OCI-LY7 (cell line): ENCODE results near the gene TAF4. TPM values are rescaled to one million over a fixed set of nuclear protein-coding genes. Genes with fewer than 3 reads are reported as not detected.

Experiments used
- BruUV-seq: library from RNA; stranded (reverse); fragments of 400-500 nt; replicated peaks from 2 replicates; lab custom pipeline; 2021; lab: Mats Ljungman, UMichigan
- CTCF ChIA-PET: fragments of 300-600 bp; sonication (Branson Sonifier 250); formaldehyde crosslinking; loops from one replicate; lab custom pipeline; 2022; ENCODE audit warnings: antibody characterized with exemption; ENCODE audit not compliant: unreplicated experiment; lab: Charles Lee
- POLR2A ChIA-PET: fragments of 300-600 bp; sonication (Branson Sonifier 250); formaldehyde crosslinking; loops from one replicate; lab custom pipeline; 2022; ENCODE audit warnings: antibody characterized with exemption; lab: Charles Lee
- DNase-seq: peaks from one replicate; pipeline ENCODE4 v3.0.0-alpha.2; 2015; ENCODE audit warnings: low spot score
- H2AFZ ChIP-seq: fragments of 200-600 bp; sonication (generic), shearing (Covaris generic); 2 replicates; pipeline ENCODE4 v1.6.1; 2014; ENCODE audit warnings: mild to moderate bottlenecking, antibody characterized with exemption, low read length, moderate library complexity
- H3K27ac ChIP-seq: fragments of 200-600 bp; sonication (generic); 2 replicates; pipeline ENCODE4 v1.5.1; 2014; ENCODE audit warnings: mixed run types, low read depth, mild to moderate bottlenecking, moderate library complexity, low read length, inconsistent platforms; ENCODE audit not compliant: poor library complexity, severe bottlenecking
- H3K36me3 ChIP-seq: fragments of 200-600 bp; sonication (generic); 2 replicates; pipeline ENCODE4 v1.6.1; 2014; ENCODE audit warnings: mild to moderate bottlenecking, antibody characterized with exemption, low read length, moderate library complexity, mixed read lengths; ENCODE audit not compliant: insufficient read depth
- H3K4me1 ChIP-seq: fragments of 200-600 bp; sonication (generic); 2 replicates; pipeline ENCODE4 v1.5.1; 2014; ENCODE audit warnings: mild to moderate bottlenecking, low read length; ENCODE audit not compliant: insufficient read depth, poor library complexity, severe bottlenecking
- H3K4me2 ChIP-seq: fragments of 200-600 bp; sonication (generic); 2 replicates; pipeline ENCODE4 v1.6.1; 2014; ENCODE audit warnings: mild to moderate bottlenecking, low read length
- H3K4me3 ChIP-seq: fragments of 200-600 bp; sonication (generic); 2 replicates; pipeline ENCODE4 v1.5.1; 2014; ENCODE audit warnings: mild to moderate bottlenecking, low read depth, low read length; ENCODE audit not compliant: poor library complexity, severe bottlenecking
- H3K79me2 ChIP-seq: fragments of 200-600 bp; sonication (generic); 2 replicates; pipeline ENCODE4 v1.6.1; 2016; ENCODE audit warnings: low read depth, mild to moderate bottlenecking, low read length, moderate library complexity, mixed read lengths; ENCODE audit not compliant: insufficient read depth
- H3K9me2 ChIP-seq: fragments of 200-600 bp; sonication (generic); 2 replicates; pipeline ENCODE4 v1.6.1; 2016; ENCODE audit warnings: mild to moderate bottlenecking, low read length, mixed read lengths; ENCODE audit not compliant: insufficient read depth
- H3K9me3 ChIP-seq: fragments of 200-600 bp; sonication (generic); 2 replicates; pipeline ENCODE4 v1.6.1; 2014; ENCODE audit warnings: mild to moderate bottlenecking, mixed run types, low read length, mixed read lengths
- H4K20me1 ChIP-seq: fragments of 200-600 bp; sonication (generic); 2 replicates; pipeline ENCODE4 v1.6.1; 2014; ENCODE audit warnings: mild to moderate bottlenecking, antibody characterized with exemption, low read length, moderate library complexity, mixed read lengths; ENCODE audit not compliant: insufficient read depth
- EZH2phosphoT487 ChIP-seq: fragments of 200-600 bp; sonication (generic); IDR thresholded peaks from 2 replicates; pipeline ENCODE4 v1.6.1; 2018; ENCODE audit warnings: low read depth, borderline replicate concordance, mild to moderate bottlenecking, mixed run types, antibody characterized with exemption, low read length, moderate library complexity, mixed read lengths
- intact Hi-C: fragments of 100-400 bp; cut with micrococcal nuclease; formaldehyde crosslinking; loops from one replicate; pipeline ENCODE4 v1.10.0; 2022; ENCODE audit not compliant: unreplicated experiment
- total RNA-seq, 2 experiments: library from RNA; depleted of rRNA in 1 of 2; stranded (reverse); fragments of >200 nt in 1 of 2; shearing (Covaris generic) in 1 of 2; gene quantifications; 2 replicates each; pipeline ENCODE4 v1.2.3, GENCODE V29; 2014 to 2022
- TF ChIP-seq, protein P1 (sequence below): fragments of 200-600 bp; sonication (generic); conservative IDR thresholded peaks from 2 replicates; pipeline ENCODE4 v1.5.1; 2014; ENCODE audit warnings: mild to moderate bottlenecking, antibody characterized with exemption, low read length, moderate library complexity, mixed read lengths

TAF4 gene
- total RNA-seq, 2 experiments from 2014 or later: 11.2 to 38.9 TPM

DNA sequence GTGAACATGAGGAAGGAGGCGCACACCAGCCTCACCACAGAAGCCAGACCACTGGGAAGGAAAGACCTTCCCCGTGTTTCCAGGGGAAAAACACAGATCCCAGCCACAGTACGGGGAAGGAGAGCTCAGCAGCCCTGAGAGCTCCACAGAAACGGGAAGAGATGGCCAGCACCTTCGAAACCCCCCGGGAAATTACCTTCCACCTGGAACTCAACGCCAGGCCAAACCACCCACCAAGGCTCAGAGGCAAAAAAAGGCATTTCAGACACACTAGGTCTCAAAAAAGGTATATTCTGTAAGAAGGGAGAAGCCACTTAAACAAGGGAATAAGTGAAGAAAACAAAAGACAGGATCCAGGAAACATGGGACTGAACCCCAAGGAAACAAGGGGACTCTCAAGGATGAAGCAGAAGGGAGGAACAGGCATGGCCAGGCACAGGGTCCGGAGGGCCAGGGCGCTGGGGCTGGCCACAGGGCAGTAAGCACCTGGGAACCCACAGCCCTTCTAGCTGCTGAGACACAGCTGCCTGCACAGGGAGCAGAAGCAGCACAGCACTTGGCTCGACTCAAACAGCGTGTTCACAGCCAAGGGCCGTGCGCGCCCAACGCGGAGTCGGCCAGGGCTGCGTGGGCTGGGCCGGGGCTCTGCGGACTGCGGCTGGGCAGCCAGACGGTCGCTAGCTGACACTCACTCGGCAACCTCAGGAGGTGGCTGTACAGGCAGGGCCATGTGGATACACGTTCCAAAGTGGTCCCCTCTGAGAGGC lies 44.6 kb downstream of the TAF4 start:
- Histone ChIP-seq H3K4me2 (no peak overlapping the region), H4K20me1 (no peaks in the 10 kb centered on the region; the same call in 1 of the 2 replicates), H2AFZ (no peak overlapping the region), H3K9me2 (no peaks in the 10 kb centered on the region), H3K9me3 (no peaks in the 10 kb centered on the region), H3K4me3 (no peak overlapping the region), H3K4me1 (no peaks in the 10 kb centered on the region), H3K79me2 (peaks cover 46% of the 10 kb centered on the region), H3K36me3 (peaks cover 9% of the 10 kb centered on the region), H3K27ac (no peak overlapping the region)
- TF ChIP-seq, protein P1, sequence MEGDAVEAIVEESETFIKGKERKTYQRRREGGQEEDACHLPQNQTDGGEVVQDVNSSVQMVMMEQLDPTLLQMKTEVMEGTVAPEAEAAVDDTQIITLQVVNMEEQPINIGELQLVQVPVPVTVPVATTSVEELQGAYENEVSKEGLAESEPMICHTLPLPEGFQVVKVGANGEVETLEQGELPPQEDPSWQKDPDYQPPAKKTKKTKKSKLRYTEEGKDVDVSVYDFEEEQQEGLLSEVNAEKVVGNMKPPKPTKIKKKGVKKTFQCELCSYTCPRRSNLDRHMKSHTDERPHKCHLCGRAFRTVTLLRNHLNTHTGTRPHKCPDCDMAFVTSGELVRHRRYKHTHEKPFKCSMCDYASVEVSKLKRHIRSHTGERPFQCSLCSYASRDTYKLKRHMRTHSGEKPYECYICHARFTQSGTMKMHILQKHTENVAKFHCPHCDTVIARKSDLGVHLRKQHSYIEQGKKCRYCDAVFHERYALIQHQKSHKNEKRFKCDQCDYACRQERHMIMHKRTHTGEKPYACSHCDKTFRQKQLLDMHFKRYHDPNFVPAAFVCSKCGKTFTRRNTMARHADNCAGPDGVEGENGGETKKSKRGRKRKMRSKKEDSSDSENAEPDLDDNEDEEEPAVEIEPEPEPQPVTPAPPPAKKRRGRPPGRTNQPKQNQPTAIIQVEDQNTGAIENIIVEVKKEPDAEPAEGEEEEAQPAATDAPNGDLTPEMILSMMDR: no peak
- TF ChIP-seq EZH2phosphoT487: no peak
- POLR2A ChIA-PET: no interaction called here
- CTCF ChIA-PET: no interaction called here
- no TSS peak for BruUV-seq
- DNase-seq: no peak
- intact Hi-C loops: no loop called here

DNA sequence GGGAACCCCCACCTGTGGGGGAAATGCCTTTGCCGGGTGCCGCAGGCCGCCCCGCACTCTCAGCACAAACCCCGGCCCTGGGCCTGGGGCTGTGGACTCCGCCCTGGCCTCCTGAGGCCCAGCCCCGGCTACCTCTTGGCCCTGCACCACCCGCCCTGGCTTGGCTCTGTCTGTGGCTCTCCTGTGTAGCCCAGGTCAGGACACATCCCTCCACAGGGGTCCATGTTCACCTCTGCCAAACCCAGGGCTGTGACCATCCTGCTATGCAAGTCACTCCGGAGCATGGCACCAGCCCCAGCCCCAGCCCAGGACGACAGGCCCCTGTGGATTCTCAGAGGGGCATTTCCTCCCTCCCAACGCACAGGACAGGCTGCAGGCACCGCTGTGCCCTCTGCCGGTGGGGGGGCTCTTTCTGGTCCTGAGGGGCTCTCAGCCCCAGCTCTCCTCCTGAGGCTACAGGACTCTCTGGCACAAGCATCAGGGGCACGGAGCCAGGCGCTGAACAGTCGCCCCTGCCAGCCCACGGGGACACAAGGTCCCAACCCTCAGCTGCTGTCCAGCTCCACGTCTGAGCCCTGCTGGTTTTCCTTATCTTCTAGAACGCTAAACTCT lies 45.7 kb downstream of the TAF4 start:
- H3K9me3 ChIP-seq: no peaks in the 10 kb centered on the region
- no peak for DNase-seq
- ChIA-PET CTCF (no interaction called here), POLR2A (no interaction called here)
- no peak overlapping the region for H2AFZ ChIP-seq
- no TSS peak for BruUV-seq
- H4K20me1 ChIP-seq: no peaks in the 10 kb centered on the region; the same call in 1 of the 2 replicates
- H3K4me1 ChIP-seq: no peaks in the 10 kb centered on the region
- no peak overlapping the region for H3K4me2 ChIP-seq
- H3K79me2 ChIP-seq: peaks cover 39% of the 10 kb centered on the region
- H3K36me3 ChIP-seq: no peaks in the 10 kb centered on the region
- no peak overlapping the region for H3K27ac ChIP-seq
- H3K4me3 ChIP-seq: no peak overlapping the region
- no peaks in the 10 kb centered on the region for H3K9me2 ChIP-seq
- TF ChIP-seq, protein P1: no peak
- TF ChIP-seq EZH2phosphoT487: no peak
- intact Hi-C loops: no loop called here
